Dedifferentiated amniotic fluid mesenchymal stem cell (primary cell): ENCODE measurements around the gene PRSS38.

ENCODE experiments used
- DNase-seq: peaks from one replicate; pipeline ENCODE4 v3.0.0-alpha.2; 2016; ENCODE audit errors: extremely low spot score

PRSS38 gene

DNA sequence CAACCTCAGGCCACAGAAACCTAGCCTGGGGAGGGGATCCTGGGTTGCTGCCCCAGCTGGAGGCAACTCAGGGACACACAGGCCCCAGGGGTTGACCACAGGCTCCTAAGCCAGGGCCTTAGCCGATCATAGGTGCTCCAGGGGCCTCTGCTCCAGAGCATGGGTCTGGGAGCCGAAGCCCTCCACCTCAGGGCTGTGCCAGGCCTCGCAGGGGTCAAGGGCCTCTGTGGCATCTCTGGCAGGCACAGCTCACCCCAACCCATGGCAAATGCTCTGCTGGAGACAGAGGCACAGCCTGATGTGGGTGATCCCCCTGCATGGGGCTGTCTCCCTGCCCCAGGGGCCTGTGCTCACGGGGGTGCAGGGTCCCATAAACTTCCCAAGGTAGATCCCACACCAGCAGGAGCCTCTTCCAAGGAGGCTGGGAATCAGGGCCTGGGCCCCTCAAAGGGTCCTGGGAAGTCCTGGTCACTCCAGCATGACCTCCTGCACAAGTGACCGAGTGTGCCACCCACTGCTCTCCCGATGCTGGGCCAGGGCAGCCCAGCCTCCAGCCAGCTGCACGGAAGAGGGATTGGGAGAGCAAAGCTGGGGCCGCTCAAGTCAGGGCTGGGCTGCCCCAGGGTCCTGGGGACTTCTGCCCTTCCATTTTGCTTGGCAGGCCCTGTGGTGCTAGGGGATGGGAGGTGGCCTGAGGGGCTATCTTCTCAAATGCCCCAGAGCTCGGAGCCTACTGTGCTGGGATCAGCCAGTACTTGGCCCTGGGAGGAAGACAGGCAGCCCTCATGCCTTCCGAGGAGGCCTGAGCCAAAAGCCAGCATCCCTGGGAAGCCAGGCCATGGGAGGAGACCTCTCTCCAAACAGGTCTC lies 22.2 kb upstream of the PRSS38 start:
- DNase-seq = no peak

DNA sequence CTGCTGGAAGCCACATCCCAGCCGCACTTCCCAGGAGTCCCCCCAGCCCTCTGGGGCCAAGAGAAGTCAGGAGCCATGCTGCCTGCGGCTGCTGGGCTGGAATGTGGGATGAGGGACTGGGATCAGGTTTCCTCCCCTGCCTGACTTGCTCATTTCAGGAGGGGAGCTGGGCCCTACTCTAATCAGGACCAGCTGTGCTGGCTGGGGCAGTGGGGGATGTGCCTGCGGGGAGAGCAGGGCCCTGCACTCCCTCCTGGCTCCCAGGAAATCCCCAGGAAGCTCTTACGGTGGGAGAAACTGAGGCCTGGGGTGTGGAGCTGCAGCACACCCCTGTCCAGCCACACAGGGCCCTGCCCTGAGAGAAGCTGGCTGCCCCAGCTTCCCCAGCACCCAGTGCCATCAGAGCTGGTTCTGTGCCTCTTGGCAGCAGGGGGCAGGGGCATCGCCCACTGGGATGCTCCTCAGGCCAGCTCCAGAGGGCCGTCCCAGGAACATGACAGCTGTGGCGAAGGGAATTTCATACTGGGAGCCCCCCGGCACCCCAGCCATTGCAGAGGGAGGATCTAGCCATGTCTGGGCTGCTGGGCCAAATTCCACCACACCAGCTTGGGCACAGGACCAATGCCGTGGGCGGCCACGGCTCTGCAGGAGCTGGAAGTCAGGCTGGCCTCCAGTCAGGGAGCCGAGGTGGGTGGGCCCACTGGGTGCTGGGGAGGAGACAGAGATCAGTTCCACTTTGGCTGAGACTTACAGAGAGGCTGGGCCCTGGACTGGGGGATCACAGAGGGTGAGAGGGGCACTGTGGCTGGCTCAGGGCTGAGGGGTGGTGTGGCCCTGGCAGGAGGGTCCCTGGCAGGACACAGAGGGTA lies 21.3 kb upstream of the PRSS38 start:
- peak; percentile 92 for DNase-seq

DNA sequence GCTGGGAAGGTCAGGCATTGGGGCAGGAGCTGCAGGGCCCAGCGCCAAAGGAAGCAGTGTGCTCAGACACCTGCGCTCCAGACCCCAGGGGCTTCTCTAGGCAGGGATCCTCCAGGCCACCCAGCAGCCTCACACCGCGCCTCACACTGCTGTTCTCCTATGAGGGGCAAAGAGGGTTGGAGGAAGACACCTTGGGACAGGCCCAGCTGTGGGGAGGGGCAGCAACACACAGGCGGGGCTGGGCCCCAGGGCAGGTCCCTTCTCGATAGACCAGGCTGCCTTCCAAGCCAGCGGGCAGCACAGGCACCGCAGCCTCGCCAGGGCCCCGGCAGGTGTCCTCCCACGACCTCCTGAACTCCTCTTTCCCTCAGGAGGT lies 20.7 kb upstream of the PRSS38 start:
- DNase-seq = no peak

DNA sequence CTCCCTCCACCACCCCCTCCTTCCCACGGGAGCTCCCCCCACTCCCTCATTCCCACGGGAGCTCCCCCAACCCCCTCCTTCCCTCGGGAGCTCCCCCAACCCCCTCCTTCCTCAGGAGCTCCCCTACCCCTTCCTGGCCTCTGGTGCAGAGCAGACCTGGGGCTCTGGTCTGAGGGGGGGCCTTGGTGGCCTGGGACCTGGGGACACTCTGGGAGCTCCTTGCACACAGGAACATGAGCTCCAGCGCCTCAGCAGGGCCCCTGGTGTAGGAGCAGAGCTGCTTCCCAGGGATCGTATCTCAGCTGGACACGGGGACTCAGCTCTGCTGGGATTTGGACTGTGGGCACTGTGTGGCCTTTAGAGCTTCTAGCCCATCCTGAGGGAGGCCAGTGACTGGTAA lies 19.7 kb upstream of the PRSS38 start:
- DNase-seq = no peak

DNA sequence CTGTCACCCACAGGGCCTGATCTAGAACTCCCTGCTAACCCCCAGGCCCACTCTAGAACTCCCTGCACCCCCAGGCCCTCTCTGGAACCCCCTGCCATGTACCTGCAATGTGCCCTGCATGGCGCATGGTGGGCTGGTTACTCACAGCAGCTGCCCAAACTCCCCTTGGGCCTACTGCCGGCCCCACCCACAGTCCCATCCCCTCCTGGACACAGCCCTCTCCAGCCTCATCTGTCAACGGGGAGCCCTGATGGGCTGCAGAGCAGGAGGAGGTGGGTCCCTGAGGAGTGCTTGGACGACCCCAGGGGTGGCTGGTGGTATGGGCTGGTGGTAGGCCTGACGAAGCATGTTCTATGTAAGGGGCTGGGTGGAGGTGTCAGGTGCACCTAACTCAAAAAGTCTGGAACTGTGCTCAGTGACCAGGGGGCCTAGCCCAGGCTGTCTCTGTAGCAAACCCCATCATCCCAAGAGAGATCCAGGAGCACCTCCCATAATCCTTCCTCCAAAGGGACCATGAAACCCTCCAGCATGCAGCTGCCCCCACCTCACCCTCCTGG lies 19.0 kb upstream of the PRSS38 start:
- DNase-seq = no peak

DNA sequence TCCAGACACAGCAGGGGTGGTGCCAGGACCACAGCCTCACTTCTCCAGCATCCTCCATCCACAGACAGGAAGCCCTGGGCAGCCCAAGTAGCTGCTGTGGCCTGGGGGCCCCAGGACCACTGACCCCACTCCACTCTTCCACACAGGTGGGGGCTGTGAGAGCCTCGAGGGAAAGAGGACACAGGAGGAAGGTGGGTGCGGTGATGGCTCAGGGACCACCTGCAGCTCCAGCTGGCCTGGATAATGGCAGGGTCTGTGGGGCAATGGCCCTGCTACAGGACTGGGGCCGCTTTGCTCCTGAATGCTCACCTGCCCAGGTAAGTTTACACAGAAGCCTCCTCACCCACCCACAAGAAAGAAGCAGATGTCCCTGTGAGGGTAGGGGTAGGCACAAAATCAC lies 18.3 kb upstream of the PRSS38 start:
- DNase-seq = no peak

DNA sequence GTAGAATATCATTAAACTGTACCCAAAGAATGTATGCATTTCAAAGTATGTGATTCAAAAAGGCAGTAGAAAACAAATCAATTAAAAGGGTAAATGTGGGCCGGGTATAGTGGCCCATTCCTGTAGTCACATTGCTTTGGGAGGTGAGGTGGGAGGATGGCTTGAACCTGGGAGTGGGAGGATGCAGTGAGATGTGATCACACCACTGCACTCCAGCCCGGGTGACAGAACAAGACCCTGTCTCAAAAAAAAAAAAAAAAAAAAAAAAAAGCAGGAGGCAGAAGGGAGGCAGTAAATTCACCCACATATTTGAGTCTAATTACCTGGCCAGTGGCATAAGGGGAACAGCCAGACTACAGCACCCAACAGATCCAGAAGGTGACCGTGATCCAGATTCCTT lies 17.9 kb upstream of the PRSS38 start:
- DNase-seq = no peak

DNA sequence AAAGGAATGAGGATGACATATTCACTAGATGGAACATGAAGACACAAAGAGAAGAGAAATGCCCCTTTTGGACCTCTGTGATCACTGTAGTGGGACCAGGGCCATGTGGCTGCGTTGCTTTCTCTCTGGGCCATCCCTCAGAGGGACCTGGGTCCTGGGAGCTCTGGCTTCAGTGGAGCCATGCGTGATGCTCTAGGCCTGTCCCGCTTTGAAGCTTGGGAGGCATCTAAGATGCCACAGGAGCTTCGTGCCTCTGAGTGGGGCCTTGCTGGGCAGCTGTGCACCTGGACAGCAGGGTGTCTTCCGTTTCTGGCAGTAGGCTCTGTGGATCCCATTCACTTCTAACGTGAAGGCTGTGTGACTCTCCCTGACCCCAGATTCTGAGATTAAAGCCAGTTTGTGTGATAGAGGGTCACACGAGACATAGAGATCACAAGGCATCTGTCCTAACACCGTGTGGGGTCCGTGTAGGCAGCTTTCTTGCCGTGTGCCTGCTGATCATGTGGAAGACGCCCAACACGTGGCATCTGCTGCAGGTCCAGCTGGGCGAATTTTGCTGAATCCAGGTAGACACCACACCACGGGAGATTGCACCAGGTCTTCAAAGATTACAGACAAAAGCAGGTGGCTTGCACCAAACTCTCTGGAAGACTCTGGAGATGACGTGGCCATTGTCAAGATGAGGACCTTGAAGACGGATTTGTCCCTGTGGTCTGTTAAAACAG lies 17.2 kb upstream of the PRSS38 start:
- no peak for DNase-seq

DNA sequence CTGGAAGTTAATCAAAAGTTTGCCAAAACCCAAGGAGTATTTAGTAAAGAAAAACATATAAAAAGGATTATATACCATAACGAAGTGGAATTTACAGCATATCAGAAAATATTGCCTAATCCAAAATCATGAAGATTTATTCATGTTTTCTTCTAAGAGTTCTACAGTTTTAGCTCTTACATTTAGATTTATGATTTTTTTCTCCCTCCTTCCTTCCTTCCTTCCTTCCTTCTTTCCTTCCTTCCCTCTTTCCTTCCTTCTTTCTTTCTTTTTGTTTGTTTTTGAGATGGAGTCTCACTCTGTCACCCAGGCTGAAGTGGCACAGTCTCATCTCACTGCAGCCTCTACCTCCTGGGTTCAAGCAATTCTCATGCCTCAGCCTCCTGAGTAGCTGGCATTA lies 15.7 kb upstream of the PRSS38 start:
- DNase-seq = no peak

DNA sequence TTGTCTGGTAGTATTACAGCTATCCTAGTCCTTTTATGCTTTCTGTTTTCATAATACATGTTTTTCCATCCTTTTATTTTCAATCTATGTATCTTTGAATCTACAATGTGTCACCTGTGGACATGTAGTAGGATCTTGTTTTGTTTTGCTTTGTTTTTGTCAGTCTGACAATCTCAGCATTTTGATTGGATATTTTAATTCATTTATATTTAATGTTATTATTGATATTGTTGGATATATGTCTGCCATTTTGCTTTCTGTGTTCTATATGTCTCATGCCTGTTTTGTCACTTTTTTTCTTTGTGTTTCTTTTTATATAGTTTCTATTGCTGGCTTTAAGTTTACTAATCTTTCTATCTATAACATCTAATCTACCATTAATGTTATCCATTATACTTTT lies 11.5 kb upstream of the PRSS38 start:
- DNase-seq = no peak

DNA sequence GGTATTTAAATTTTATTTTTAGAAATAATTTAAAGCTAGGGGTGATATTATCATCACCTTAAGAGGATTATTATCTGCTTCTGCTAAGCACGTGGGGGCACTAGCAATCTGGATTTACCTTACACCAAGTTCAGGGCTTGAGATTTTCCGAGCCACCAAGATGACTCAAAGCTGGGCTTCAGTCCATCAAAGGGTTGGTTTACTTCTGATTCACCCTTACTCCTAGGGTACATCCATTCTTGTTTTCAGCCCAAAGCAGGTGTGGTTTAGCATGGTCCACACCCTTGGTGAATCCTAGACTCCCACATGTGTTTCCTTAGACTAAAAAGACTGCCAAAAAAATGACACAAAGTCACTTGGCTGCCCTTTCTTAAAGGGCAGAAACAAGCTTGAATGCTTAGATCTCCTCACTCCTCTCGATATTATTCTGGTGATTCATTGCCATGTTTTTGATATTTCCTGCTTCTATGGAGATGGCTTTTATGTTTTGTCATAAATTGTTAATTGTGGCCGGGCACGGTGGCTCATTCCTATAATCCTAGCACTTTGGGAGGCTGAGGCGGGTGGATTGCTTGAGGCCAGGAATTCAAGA lies 9.8 kb upstream of the PRSS38 start:
- peak; percentile 55 for DNase-seq

DNA sequence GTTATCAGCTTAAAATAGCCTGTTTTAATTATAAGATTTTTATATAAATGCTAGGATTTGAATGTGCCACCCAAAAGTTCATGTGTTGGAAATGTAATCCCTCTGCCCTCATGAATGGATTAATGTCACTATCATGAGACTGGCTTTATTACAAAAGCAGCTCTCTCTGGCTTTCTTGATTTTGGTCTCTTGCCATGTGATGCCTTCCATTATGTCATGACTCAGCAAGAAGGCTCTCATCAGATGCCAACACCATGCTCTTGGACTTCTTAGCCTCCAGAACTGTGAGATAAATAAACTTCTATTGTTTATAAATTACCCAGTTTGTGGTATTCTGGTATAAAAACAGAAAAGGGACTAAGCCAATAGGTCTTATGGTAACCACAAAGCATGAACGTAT lies 6.9 kb upstream of the PRSS38 start:
- DNase-seq = no peak

DNA sequence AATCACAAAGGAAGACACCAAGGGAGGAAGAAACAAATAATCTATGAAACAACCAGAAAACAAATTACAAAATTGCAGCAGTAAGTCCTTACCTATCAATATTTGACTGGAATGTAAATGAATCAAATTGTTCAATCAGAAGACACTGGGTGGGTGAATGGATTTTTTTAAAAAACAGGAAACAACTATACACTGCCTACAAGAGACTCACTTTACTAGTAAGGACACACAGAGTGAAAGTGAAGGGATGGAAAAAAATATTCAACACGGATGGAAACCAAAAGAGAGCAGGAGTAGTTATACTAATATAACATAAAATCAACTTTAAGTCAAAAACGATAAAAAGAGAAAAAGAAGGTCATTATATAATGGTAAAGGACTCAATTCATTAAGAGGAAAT lies 6.4 kb upstream of the PRSS38 start:
- DNase-seq = no peak

DNA sequence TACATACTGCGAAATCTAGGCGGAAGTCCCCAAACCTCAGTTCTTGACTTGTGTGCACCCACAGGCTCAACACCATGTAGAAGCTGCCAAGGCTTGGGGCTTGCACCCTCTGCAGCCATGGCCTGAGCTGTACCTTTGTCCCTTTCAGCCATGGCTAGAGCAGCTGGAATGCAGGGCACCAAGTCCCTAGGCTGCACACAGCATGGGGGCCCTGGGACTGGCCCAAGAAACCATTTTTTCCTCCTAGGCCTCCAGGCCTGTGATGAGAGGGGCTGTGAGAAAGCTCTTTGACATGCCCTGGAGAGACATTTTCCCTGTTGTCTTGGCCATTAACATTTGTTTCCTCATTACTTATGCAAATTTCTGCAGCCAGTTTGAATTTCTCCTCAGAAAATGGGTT lies 1.5 kb upstream of the PRSS38 start:
- no peak for DNase-seq

DNA sequence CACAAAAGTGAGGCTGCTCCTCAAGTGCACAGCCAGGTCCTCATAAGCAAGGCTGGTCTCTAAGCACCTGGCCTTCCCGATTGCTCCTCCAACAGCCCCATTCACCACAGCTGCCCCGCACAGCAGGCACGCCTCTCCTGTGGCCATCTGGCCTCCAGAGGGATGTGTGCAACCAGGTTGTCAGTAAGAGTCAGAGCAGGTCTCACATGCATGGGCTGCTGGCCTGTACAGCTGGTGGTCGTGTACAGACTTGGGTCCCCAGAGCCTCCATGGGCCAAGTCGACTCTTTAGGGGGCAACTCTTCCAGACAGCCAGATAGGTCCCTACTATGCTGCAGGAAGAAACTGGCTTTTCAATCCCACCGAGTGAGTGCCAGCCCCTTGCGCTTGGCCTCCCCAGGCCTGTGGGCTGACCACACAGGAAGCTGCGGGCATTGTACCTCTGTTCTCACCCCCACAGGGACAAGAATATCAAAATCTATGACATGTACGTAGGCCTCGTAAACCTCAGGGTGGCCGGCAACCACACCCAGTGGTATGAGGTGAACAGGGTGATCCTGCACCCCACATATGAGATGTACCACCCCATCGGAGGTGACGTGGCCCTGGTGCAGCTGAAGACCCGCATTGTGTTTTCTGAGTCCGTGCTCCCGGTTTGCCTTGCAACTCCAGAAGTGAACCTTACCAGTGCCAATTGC lies 1.4 kb downstream of the PRSS38 start:
- no peak for DNase-seq

DNA sequence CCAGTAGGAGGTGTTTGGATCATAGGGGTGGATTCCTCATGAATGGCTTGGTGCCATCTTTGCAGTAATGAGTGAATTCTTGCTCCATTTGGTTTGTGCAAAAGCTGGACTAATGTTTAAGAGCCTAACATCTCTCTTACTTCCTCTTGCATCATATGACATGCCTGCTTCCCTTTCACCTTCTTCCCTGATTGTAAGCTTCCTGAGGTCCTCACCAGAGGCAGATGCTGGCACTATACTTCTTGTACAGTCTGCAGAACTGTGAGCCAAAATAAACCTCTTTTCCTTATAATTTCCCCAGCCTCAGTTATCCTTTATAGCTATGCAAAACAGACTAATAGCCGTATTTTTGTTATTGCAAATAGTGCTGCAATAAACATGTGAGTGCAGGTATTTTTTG lies 8.1 kb downstream of the PRSS38 start:
- no peak for DNase-seq

DNA sequence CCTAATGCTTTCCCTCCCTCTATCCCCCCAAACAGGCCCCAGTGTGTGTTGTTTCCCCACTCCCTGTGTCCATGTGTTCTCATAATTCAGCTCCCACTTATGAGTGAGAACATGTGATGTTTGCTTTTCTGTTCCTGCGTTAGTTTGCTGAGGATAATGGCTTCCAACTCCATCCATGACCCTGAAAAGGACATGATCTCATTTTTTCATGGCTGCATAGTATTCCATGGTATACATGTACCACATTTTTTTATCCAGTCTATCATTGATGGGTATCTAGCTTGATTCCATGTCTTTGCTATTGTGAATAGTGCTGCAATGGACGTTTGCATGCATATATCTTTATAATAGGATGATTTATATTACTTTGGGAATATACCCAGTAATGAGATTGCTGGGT lies 8.7 kb downstream of the PRSS38 start:
- no peak for DNase-seq

DNA sequence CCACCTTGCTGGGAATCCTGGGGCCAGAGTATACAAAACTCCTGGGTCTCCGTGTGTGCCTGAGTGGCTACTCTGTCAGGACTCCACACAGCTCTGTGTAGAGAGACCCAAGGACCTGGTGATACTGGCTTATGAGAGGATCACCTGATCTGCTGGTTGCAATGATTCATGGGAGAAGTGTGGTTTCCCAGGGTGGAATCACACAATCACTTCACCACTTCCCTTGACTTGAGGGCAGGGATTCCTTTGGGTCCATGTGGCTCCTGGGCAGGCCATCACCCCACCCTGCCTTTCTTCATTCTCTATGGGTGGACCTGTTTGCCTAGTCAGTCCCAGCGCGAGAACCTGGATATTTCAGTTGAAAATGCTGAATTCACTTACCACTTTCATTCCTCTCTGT lies 13.3 kb downstream of the PRSS38 start:
- no peak for DNase-seq

DNA sequence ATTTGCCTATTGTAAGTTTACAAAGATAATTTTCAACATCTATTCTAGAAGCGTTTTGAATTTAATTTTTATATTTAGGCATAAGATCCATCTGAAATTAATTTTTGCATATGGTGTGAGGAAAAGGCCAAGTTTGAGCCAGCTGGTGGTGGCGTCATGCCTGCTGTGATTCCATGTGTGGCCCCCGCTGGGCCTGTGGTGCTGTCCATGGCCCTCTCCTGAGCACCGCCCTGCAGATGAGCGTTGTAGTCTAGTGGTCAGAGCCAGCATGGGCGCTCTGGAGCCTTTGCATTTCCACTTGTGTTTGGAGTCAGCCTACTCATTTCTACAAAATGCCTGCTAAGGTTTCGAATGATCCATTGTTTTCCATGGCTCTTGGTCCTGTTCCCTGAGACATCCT lies 22.7 kb downstream of the PRSS38 start:
- no peak for DNase-seq

DNA sequence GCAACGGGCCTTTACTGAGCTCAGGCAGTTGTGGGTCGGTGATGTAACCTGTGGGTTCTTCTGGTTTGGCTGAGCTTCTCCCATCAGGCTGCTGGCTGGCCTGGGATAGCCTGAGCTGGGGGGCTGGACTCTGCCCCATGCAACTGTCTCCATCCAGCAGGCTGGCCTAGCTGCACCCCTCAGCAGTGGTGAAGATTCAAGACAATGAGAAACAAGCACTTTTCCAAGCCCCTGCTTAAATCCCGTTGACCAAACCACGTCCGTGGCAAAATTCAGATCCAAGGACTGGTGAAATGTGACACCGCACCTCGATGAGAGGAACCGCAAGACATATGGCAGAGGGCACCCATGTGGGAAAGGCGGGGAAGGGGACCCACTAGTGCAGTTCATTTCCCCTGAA lies 25.6 kb downstream of the PRSS38 start:
- no peak for DNase-seq
